GM18870 (cell line): ENCODE data around the gene CCS.
A peak's percentile ranks its signal among the peaks of the same experiment; 100 is the strongest.
"Not testable (repeated sequence)": the region's sequence is repeated elsewhere in the genome, so short reads cannot be mapped to it uniquely, and the experiment has no call there.

ENCODE experiments used
- ATAC-seq: cut with Tn5 transposase; IDR thresholded peaks from one replicate; pipeline ENCODE4 v1.9.1; 2021; ENCODE audit warnings: moderate library complexity; ENCODE audit not compliant: unreplicated experiment

The CCS gene

GRCh38 chr11:66625041-66625751, 32.2 kb downstream of the CCS start:
- no peak for ATAC-seq

GRCh38 chr11:66625752-66626149, 32.8 kb downstream of the CCS start:
- ATAC-seq: no peak

- ATAC-seq: no peak
Measured at GRCh38 chr11:66626382-66626781, 33.4 kb downstream of the CCS start.

GRCh38 chr11:66626926-66627325, 33.9 kb downstream of the CCS start:
- no peak for ATAC-seq

GRCh38 chr11:66628061-66628603, 35.1 kb downstream of the CCS start:
- ATAC-seq: no peak

- no peak for ATAC-seq
Measured at GRCh38 chr11:66629356-66629755, 36.4 kb downstream of the CCS start.

- ATAC-seq: no peak
Measured at GRCh38 chr11:66631883-66632282, 38.9 kb downstream of the CCS start.

- ATAC-seq: no peak
Measured at GRCh38 chr11:66632952-66633351, 40.0 kb downstream of the CCS start.

GRCh38 chr11:66636411-66636810, 43.4 kb downstream of the CCS start:
- ATAC-seq: no peak

GRCh38 chr11:66637557-66638176, 44.7 kb downstream of the CCS start:
- no peak for ATAC-seq

GRCh38 chr11:66638177-66639065, 45.4 kb downstream of the CCS start, which contains the start of gene RBM4:
RBM4 (plus strand) TSS chr11:66638703; CDS start chr11:66639712, 1,009 bp downstream.
- peak; percentile 93 for ATAC-seq

- no peak for ATAC-seq
Measured at GRCh38 chr11:66639066-66639813, 46.3 kb downstream of the CCS start.

- ATAC-seq: not testable (repeated sequence)
Measured at GRCh38 chr11:66639814-66640340, 46.9 kb downstream of the CCS start.

GRCh38 chr11:66641834-66642233, 48.8 kb downstream of the CCS start:
- ATAC-seq: no peak

GRCh38 chr11:66643745-66644437, 50.9 kb downstream of the CCS start:
- ATAC-seq: no peak

GRCh38 chr11:66646828-66647227, 53.8 kb downstream of the CCS start:
- no peak for ATAC-seq

GRCh38 chr11:66649903-66650302, 56.9 kb downstream of the CCS start:
- no peak for ATAC-seq

- no peak for ATAC-seq
Measured at GRCh38 chr11:66651016-66651415, 58.0 kb downstream of the CCS start.

GRCh38 chr11:66652651-66653050, 59.7 kb downstream of the CCS start:
- no peak for ATAC-seq

- no peak for ATAC-seq
Measured at GRCh38 chr11:66653123-66653522, 60.1 kb downstream of the CCS start.
